HepG2 (cell line): ENCODE data around the gene CDC42SE2.

Source experiments
- BHLHE40 ChIP-seq: IDR thresholded peaks from 2 replicates; pipeline ENCODE4 v1.6.1; 2011; ENCODE audit warnings: low read length, improper control_type of control experiment
- IRF2 ChIP-seq: IDR thresholded peaks from 2 replicates; pipeline ENCODE4 v1.6.1; 2018; ENCODE audit warnings: missing genetic modification reagents, missing compliant biosample characterization
- NONO ChIP-seq, 2 experiments: fragments of 450-650 bp in 1 of 2; sonication (generic) in 1 of 2; formaldehyde crosslinking in 1 of 2; IDR thresholded peaks in 1 of 2; conservative IDR thresholded peaks in 1 of 2; 2 replicates each; pipeline versions ENCODE4 v1.6.1 to v1.8.0; 2017 to 2022; ENCODE audit warnings: mild to moderate bottlenecking in 1 of 2, missing genetic modification reagents in 1 of 2, moderate library complexity in 1 of 2
- PCBP1 ChIP-seq: fragments of 200-400 bp; formaldehyde crosslinking; IDR thresholded peaks from 2 replicates; pipeline ENCODE4 v1.6.1; 2017; ENCODE audit warnings: mild to moderate bottlenecking, low read depth, low read length, borderline replicate concordance
- RXRA ChIP-seq: sonication (generic); formaldehyde crosslinking; IDR thresholded peaks from 2 replicates; pipeline ENCODE4 v1.5.1; 2020; ENCODE audit warnings: missing genetic modification reagents
- ZFP90 ChIP-seq: sonication (generic); formaldehyde crosslinking; IDR thresholded peaks from 2 replicates; pipeline ENCODE4 v1.8.0; 2022; ENCODE audit warnings: missing genetic modification reagents, mild to moderate bottlenecking, inconsistent platforms, borderline replicate concordance
- ZNF510 ChIP-seq: sonication (generic); formaldehyde crosslinking; IDR thresholded peaks from 2 replicates; pipeline ENCODE4 v1.4.0; 2020; ENCODE audit warnings: low read depth, mild to moderate bottlenecking, missing genetic modification reagents
- TF ChIP-seq, protein P1 (sequence below): sonication (generic); formaldehyde crosslinking; IDR thresholded peaks from 2 replicates; pipeline ENCODE4 v1.5.0; 2020; ENCODE audit warnings: mild to moderate bottlenecking, missing genetic modification reagents, moderate library complexity
- TF ChIP-seq, protein P2 (sequence below): sonication (generic); formaldehyde crosslinking; IDR thresholded peaks from 2 replicates; pipeline ENCODE4 v1.4.0; 2020; ENCODE audit warnings: low read depth, mild to moderate bottlenecking, missing genetic modification reagents
- TF ChIP-seq, protein P3 (sequence below): sonication (generic); formaldehyde crosslinking; IDR thresholded peaks from 2 replicates; pipeline ENCODE4 v1.4.0; 2020; ENCODE audit warnings: missing genetic modification reagents, borderline replicate concordance
- TF ChIP-seq, protein P4 (sequence below): sonication (generic); formaldehyde crosslinking; IDR thresholded peaks from 2 replicates; pipeline ENCODE4 v1.4.0; 2020; ENCODE audit warnings: missing genetic modification reagents

DNA sequence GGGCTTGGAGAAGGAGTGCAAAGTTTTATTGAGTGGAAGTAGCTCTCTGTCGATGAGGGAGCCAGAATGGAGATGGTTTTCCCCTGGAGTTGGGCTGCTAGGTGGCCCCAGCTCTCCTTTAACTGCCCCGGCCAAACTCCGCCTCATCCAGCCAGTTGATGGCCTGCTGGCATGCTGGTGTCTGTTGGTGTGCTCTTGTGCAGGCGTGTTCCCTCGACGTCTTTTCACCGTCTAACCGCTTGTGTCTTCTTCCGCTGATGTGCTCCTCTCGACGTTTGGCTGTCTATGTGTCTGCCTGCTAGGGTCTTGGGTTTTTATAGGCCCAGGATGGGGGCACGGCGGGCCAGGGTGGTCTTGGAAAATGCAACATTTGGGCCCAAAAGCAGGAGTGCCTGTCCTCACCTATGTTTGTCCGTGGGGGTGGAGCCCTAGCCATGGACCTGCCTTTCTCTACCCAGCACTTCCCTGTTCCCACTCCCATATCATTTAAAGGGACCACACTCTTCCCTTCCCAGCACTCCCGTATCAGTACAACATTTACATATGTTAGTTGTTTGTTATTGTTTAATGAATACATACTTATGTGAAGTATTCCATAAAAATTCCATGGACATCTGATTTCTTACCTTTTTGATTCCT is 97.9 kb downstream of the CDC42SE2 start:
- TF ChIP-seq RXRA, result no peak
- TF ChIP-seq, protein P1, sequence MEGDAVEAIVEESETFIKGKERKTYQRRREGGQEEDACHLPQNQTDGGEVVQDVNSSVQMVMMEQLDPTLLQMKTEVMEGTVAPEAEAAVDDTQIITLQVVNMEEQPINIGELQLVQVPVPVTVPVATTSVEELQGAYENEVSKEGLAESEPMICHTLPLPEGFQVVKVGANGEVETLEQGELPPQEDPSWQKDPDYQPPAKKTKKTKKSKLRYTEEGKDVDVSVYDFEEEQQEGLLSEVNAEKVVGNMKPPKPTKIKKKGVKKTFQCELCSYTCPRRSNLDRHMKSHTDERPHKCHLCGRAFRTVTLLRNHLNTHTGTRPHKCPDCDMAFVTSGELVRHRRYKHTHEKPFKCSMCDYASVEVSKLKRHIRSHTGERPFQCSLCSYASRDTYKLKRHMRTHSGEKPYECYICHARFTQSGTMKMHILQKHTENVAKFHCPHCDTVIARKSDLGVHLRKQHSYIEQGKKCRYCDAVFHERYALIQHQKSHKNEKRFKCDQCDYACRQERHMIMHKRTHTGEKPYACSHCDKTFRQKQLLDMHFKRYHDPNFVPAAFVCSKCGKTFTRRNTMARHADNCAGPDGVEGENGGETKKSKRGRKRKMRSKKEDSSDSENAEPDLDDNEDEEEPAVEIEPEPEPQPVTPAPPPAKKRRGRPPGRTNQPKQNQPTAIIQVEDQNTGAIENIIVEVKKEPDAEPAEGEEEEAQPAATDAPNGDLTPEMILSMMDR (CRISPR knock-in tag), result no peak
- TF ChIP-seq, protein P2, sequence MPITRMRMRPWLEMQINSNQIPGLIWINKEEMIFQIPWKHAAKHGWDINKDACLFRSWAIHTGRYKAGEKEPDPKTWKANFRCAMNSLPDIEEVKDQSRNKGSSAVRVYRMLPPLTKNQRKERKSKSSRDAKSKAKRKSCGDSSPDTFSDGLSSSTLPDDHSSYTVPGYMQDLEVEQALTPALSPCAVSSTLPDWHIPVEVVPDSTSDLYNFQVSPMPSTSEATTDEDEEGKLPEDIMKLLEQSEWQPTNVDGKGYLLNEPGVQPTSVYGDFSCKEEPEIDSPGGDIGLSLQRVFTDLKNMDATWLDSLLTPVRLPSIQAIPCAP (CRISPR knock-in tag), result no peak
- TF ChIP-seq, protein P3, sequence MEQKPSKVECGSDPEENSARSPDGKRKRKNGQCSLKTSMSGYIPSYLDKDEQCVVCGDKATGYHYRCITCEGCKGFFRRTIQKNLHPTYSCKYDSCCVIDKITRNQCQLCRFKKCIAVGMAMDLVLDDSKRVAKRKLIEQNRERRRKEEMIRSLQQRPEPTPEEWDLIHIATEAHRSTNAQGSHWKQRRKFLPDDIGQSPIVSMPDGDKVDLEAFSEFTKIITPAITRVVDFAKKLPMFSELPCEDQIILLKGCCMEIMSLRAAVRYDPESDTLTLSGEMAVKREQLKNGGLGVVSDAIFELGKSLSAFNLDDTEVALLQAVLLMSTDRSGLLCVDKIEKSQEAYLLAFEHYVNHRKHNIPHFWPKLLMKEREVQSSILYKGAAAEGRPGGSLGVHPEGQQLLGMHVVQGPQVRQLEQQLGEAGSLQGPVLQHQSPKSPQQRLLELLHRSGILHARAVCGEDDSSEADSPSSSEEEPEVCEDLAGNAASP (CRISPR knock-in tag), result no peak
- no peak for TF ChIP-seq PCBP1
- no peak for TF ChIP-seq BHLHE40
- no peak for TF ChIP-seq NONO (IDR thresholded peaks at IDR 0.05)
- TF ChIP-seq NONO (CRISPR knock-in tag; conservative IDR thresholded peaks at IDR 0.05), result no peak
- TF ChIP-seq, protein P4, sequence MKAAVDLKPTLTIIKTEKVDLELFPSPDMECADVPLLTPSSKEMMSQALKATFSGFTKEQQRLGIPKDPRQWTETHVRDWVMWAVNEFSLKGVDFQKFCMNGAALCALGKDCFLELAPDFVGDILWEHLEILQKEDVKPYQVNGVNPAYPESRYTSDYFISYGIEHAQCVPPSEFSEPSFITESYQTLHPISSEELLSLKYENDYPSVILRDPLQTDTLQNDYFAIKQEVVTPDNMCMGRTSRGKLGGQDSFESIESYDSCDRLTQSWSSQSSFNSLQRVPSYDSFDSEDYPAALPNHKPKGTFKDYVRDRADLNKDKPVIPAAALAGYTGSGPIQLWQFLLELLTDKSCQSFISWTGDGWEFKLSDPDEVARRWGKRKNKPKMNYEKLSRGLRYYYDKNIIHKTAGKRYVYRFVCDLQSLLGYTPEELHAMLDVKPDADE, result no peak
- TF ChIP-seq IRF2 (CRISPR knock-in tag), result no peak
- TF ChIP-seq ZFP90 (CRISPR knock-in tag), result no peak
- no peak for TF ChIP-seq ZNF510 (CRISPR knock-in tag)
